GM21360 (cell line): ENCODE measurements around the gene CAMK4.
"Not testable (repeated sequence)": the region's sequence is repeated elsewhere in the genome, so short reads cannot be mapped to it uniquely, and the experiment has no call there.

Experiments used
- ATAC-seq: cut with Tn5 transposase; IDR thresholded peaks from one replicate; pipeline ENCODE4 v1.9.1; 2021; ENCODE audit warnings: mild to moderate bottlenecking, moderate library complexity; ENCODE audit not compliant: unreplicated experiment

The CAMK4 gene

GRCh38 chr5:111374380-111374779, 150.2 kb downstream of the CAMK4 start:
- ATAC-seq = no peak

GRCh38 chr5:111375645-111376044, 151.5 kb downstream of the CAMK4 start:
- ATAC-seq = no peak

- ATAC-seq = no peak
Observed at GRCh38 chr5:111377306-111377705, 153.1 kb downstream of the CAMK4 start.

GRCh38 chr5:111379391-111379816, 155.2 kb downstream of the CAMK4 start:
- ATAC-seq = no peak

- ATAC-seq = no peak
Observed at GRCh38 chr5:111383288-111383970, 159.2 kb downstream of the CAMK4 start.

GRCh38 chr5:111384220-111384619, 160.0 kb downstream of the CAMK4 start:
- ATAC-seq = no peak

GRCh38 chr5:111385051-111385450, 160.9 kb downstream of the CAMK4 start:
- ATAC-seq = no peak

GRCh38 chr5:111385970-111386831, 162.0 kb downstream of the CAMK4 start:
- no peak for ATAC-seq

- ATAC-seq = no peak
Observed at GRCh38 chr5:111386832-111387162, 162.6 kb downstream of the CAMK4 start.

GRCh38 chr5:111387361-111387760, 163.2 kb downstream of the CAMK4 start:
- no peak for ATAC-seq

GRCh38 chr5:111389390-111390082, 165.4 kb downstream of the CAMK4 start:
- ATAC-seq = no peak

GRCh38 chr5:111392181-111392580, 168.0 kb downstream of the CAMK4 start:
- ATAC-seq = no peak

- no peak for ATAC-seq
Observed at GRCh38 chr5:111394586-111394985, 170.4 kb downstream of the CAMK4 start.

- no peak for ATAC-seq
Observed at GRCh38 chr5:111398013-111398412, 173.8 kb downstream of the CAMK4 start.

GRCh38 chr5:111399113-111399512, 174.9 kb downstream of the CAMK4 start:
- no peak for ATAC-seq

- no peak for ATAC-seq
Observed at GRCh38 chr5:111401906-111402305, 177.7 kb downstream of the CAMK4 start.

- no peak for ATAC-seq
Observed at GRCh38 chr5:111404270-111404769, 180.1 kb downstream of the CAMK4 start.

- ATAC-seq = no peak
Observed at GRCh38 chr5:111407562-111407961, 183.4 kb downstream of the CAMK4 start.

GRCh38 chr5:111408817-111409216, 184.6 kb downstream of the CAMK4 start:
- no peak for ATAC-seq

GRCh38 chr5:111409266-111409665, 185.1 kb downstream of the CAMK4 start:
- not testable (repeated sequence) for ATAC-seq

- ATAC-seq = not testable (repeated sequence)
Observed at GRCh38 chr5:111410067-111410466, 185.9 kb downstream of the CAMK4 start.
